ENCODE data around the gene METRNL. TPM values are rescaled to one million over a fixed set of nuclear protein-coding genes. Genes with fewer than 3 reads are reported as not detected.

Gene METRNL
- total RNA-seq, 1 donor from 2014 or later, result 47.1 TPM

DNA sequence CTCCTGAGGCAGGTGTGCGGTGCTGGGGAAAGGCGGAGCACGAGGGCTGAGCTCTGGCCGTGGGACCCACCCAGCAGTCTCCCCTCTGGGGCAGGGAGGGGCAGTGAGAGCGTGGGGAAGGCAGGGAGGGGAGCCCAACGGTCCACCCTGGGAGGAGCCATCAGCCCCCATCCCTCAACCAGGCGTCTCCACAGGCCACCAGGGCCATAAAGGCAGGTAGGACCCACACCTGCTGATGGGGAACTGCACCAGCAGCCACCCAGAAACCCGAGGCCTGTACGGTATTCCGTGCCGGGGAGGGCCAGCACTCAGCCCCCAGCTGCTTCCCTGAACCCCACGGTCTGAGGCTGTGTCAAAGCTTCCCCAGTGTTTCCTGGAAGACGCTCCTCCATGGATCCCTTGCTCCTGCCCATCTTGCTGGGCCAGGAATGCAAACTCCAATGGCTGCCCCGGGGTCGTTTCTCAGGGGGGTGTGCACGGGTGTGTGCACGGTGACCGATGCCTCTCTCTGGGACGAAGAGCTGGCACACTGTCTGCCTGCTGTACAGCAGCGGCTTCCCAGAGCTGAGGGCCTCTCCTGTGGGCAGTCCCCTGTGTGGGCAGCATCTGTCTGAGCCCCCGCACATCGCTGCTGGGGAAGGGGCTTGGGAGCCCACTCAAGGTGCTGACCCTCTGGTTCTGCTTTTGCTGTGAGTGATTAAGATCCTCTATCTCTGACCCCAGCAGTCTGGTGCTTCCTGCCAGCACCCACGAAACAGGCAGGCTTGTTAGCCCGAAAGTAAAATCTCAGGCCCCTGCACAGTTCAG is 17.2 kb upstream of the METRNL start:
- Mint-ChIP-seq H3K27ac (ENCODE audit: unreplicated experiment) (no peak overlapping the region), H3K4me3 (ENCODE audit: unreplicated experiment) (no peak overlapping the region), H3K36me3 (ENCODE audit: unreplicated experiment) (no peaks in the 10 kb centered on the region), H3K4me1 (ENCODE audit: low read depth, unreplicated experiment) (peaks cover 2% of the 10 kb centered on the region), H3K9me3 (ENCODE audit: unreplicated experiment) (peaks cover 3% of the 10 kb centered on the region), H3K27me3 (ENCODE audit: unreplicated experiment) (no peaks in the 10 kb centered on the region)
- no peak for DNase-seq
- no peak for TF ChIP-seq CTCF (IDR thresholded peaks at IDR 0.05; ENCODE audit: partially characterized antibody, unreplicated experiment)

- peaks cover 2% of the 10 kb centered on the region for H3K4me1 Mint-ChIP-seq (ENCODE audit: low read depth, unreplicated experiment)
- no peaks in the 10 kb centered on the region for H3K36me3 Mint-ChIP-seq (ENCODE audit: unreplicated experiment)
These were observed 16.4 kb upstream of the METRNL start for GRCh38 chr17:83062818-83063671.

GRCh38 chr17:83064021-83064731 is 15.2 kb upstream of the METRNL start:
- peaks cover 5% of the 10 kb centered on the region for H3K9me3 Mint-ChIP-seq (ENCODE audit: unreplicated experiment)
- H3K4me3 Mint-ChIP-seq (ENCODE audit: unreplicated experiment), result no peak overlapping the region
- no peak overlapping the region for H3K27ac Mint-ChIP-seq (ENCODE audit: unreplicated experiment)
- TF ChIP-seq CTCF (IDR thresholded peaks at IDR 0.05; ENCODE audit: partially characterized antibody, unreplicated experiment), result no peak
- DNase-seq, result no peak
- no peaks in the 10 kb centered on the region for H3K36me3 Mint-ChIP-seq (ENCODE audit: unreplicated experiment)
- no peaks in the 10 kb centered on the region for H3K27me3 Mint-ChIP-seq (ENCODE audit: unreplicated experiment)
- no peaks in the 10 kb centered on the region for H3K4me1 Mint-ChIP-seq (ENCODE audit: low read depth, unreplicated experiment)

More at GRCh38 chr17:83062818-83063671, 16.4 kb upstream of the METRNL start:
- H3K9me3 Mint-ChIP-seq (ENCODE audit: unreplicated experiment), result peaks cover 5% of the 10 kb centered on the region
- H3K27me3 Mint-ChIP-seq (ENCODE audit: unreplicated experiment), result no peaks in the 10 kb centered on the region
- DNase-seq, result peak; percentile 11
- H3K4me3 Mint-ChIP-seq (ENCODE audit: unreplicated experiment), result no peak overlapping the region
- no peak for TF ChIP-seq CTCF (IDR thresholded peaks at IDR 0.05; ENCODE audit: partially characterized antibody, unreplicated experiment)
- no peak overlapping the region for H3K27ac Mint-ChIP-seq (ENCODE audit: unreplicated experiment)

DNA sequence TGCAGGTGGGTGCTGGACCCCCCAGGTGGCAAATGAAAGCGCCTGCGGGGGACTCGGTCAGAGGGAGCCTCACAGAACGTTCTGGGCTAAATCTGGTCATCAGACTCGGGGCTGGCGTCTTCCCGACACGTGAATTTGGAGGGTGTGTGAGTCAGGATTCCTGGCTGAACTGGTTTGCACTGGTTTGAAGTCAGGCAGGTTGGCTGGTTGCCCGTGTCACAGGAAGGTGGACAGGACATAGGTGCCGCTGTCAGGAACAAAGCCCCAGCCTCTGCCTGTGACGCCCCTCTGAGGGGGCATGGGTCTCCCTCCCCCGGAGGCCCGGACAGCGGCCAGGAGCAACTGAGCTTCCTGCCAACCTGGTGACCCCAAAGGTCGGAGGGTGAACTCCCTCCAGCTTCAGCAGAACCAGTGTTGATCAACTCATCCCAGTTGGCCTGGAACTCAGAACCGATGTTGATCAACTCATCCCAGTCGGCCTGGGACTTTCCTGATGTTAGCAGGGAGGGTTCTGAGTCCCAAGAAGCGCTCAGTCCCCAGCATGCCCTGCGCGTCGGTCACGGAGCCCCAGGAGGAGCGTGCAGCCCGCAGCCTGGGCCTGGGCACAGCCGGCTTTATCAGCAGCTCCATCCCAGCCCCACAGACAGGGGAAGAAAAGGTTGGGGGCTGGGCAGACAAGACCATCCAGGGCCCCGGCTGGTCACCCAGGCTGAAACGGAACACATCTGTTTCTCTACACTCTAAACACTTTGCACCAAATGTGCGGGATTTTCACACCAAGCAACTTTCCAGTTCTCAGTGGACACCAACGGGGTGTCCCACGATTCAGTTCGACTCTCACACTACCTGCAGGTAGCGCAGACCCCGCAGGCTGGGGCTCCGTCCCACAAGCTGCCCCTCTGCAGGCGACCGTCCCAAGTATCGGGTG is 14.4 kb upstream of the METRNL start:
- no peaks in the 10 kb centered on the region for H3K36me3 Mint-ChIP-seq (ENCODE audit: unreplicated experiment)
- H3K9me3 Mint-ChIP-seq (ENCODE audit: unreplicated experiment), result peaks cover 5% of the 10 kb centered on the region
- no peak overlapping the region for H3K27ac Mint-ChIP-seq (ENCODE audit: unreplicated experiment)
- peak; percentile 7 for DNase-seq
- H3K27me3 Mint-ChIP-seq (ENCODE audit: unreplicated experiment), result peaks cover 3% of the 10 kb centered on the region
- no peak overlapping the region for H3K4me3 Mint-ChIP-seq (ENCODE audit: unreplicated experiment)
- no peak for TF ChIP-seq CTCF (IDR thresholded peaks at IDR 0.05; ENCODE audit: partially characterized antibody, unreplicated experiment)
- H3K4me1 Mint-ChIP-seq (ENCODE audit: low read depth, unreplicated experiment), result no peaks in the 10 kb centered on the region

Data from glutamatergic neuron (in vitro differentiated cells).